ENCODE results near the gene AUH.
"Not testable (repeated sequence)": the region's sequence is repeated elsewhere in the genome, so short reads cannot be mapped to it uniquely, and the experiment has no call there.

The AUH gene

DNA sequence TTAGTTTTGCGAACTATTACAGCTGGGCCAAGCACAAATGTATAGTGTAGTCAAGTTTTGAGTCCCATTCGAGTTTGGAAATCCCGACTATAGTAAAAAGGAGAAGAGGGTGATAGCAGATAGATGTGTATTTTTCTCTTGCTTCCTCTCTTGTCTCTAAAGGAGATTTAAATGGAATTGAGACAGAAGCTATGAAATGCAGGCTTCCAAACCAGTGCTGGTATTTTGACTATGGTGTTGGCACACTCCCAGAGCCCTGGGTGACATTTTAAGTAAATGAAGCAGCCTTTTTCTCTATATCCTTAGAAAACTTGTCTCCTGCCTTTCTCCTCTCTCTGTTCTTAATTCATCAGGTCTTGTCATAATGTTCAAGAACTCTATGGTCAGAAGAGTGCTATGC is 17.7 kb upstream of the AUH start:
- DNase-seq (ENCODE audit: low read depth) = no peak

DNA sequence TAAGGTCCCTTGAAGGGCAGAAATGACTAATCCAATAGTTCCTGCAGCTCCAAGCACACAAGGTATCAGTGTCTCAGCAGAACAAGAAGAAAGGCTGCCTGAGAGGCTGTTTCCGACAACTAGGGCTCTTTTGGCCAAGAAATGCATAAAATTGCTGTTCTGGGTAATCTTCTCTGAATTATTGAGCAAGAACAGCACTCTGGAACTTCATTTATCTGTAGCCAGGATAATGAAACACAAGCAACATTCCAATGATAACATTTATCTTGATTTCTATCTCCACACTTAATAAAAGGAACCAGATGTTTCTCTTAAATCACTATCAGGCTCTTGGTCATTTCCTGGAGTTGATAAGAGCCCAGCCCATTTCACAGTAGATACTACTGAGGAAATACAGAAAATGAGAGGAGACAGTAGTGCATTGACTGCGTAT is 17.0 kb upstream of the AUH start:
- DNase-seq (ENCODE audit: low read depth) = peak; percentile 26

DNA sequence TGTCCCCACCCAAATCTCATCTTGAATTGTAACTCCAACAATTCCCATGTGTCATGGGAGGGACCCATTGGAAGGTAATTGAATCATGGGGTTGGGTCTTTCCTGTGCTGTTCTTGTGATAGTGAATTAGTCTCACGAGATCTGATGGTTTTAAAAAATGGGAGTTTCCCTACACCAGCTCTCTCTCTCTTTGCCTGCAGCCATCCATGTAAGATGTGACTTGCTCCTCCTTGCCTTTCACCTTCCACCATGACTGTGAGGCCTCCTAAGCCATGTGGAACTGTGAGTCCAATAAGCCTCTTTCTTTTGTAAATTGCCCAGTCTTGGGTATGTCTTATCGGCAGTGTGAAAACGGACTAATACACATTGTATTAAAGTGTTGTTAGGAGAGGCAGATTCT is 16.3 kb upstream of the AUH start:
- not testable (repeated sequence) for DNase-seq (ENCODE audit: low read depth)

DNA sequence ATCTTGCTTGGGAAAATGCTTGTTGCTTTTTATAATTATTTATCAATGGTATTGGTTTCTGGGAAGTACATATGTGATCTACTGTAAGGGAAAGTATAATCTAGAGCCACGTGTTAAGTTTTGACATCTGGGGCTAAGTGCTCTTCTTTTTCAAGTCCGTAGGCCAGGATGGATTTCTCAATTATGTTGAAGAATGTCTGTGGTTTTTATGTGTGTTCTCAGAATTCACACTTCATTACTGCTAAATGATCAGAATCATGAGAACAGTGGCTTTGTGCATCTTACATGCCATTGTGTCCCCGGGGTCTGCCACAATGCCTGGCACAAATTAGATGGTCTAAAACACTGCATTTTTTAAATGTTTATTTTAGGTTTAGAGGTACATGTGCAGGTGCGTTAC is 14.5 kb upstream of the AUH start:
- DNase-seq (ENCODE audit: low read depth) = no peak

DNA sequence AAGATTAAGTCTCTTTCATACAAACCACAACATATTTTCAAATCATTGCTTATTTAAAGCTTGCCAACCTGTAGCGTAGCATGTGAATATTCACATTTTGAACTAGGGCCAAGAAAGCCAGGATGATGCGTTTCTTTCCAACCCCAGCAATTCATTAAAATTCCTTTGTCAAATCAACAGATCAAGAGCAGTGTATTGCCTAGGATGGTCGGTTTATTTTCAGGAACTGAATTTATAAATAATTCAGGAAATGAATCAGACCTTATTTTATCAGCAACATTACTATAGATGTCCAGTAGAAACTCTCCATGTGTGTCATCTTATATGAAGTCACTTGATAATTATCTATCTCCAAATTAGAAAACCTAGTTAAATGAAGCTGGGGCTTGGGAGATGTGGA is 13.2 kb upstream of the AUH start:
- peak; percentile 9 for DNase-seq (ENCODE audit: low read depth)

DNA sequence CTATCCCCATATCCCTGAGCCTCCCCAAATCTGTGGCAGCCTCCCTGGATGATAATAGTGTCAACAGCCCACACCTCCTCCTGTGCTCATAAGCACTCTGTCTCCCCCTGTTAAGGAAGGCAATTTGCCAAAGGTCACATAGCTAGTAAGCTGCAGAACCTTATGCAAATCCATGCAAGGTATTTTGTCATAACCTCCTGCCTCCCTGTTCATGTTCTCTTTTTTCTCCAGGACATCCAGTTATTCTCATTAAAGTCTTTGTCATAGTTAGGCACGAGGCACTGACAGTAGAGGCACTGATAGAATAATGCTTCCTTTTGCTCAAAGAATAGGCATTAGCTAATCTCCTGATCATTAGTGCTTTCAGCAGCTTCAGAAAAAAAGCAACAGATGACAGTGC is 10.2 kb upstream of the AUH start:
- no peak for DNase-seq (ENCODE audit: low read depth)

GRCh38 chr9:91370006-91370405 is 8.3 kb upstream of the AUH start:
- not testable (repeated sequence) for DNase-seq (ENCODE audit: low read depth)

DNA sequence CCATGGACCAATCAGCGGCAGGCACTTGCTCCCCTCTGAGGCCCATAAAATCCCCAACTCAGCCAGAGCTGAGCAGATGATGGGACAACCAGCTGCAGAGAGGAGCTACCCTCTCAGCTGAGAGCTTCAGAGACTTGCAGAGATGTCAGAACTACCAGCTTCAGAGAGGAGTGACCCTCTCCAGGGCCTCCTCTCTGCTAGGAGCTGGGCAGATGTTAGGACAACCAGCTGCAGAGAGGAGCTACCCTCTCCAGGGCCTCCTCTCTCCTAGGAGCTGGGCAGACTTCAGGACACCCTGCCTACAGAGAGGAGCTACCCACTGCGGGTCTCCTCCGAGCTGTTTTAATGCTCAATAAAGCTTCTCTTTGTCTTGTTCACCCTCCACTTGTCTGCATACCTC is 3.0 kb upstream of the AUH start:
- DNase-seq (ENCODE audit: low read depth) = no peak

- DNase-seq (ENCODE audit: low read depth) = no peak
Observed at GRCh38 chr9:91364005-91364404, 2.3 kb upstream of the AUH start.

- DNase-seq (ENCODE audit: low read depth) = no peak
Observed at GRCh38 chr9:91362051-91362611, 413 bp upstream of the AUH start.

GRCh38 chr9:91360551-91361290 is 997 bp downstream of the AUH start:
- DNase-seq (ENCODE audit: low read depth) = no peak

DNA sequence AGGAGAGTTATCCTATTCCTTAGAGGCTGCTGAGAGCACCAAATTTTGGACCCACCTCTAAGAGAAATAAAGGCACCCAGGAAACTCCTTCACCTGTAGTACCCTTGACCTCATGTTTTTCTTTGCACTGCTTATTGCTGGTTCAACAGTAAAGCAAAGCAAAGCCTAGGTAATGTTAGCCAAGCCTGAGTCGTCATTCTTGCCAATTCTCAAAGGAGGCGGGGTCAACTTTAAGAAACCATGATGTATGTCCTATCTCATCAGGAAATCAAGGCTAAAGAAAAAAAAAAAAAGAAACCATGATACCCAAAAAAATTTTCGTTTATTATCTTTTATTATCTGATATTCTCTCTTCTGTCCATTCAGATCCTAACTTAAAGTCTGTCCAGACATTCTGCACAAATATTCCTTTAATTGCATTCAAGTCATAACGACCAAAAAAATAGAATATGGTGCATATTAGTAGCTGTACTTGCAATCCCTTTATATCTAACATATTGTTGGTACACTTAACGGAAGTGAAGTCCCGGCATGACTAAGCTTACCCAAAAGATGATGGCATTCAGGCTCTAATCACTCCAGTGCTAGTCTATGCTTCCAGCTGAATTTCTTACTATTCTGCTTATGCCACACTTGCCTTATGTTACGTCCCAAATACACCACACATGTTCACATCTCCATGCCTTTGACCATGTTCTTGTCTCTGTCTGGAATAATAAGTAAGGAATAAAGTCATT is 1.8 kb downstream of the AUH start:
- no peak for DNase-seq (ENCODE audit: low read depth)

- no peak for DNase-seq (ENCODE audit: low read depth)
Observed at GRCh38 chr9:91359083-91359482, 2.6 kb downstream of the AUH start.

DNA sequence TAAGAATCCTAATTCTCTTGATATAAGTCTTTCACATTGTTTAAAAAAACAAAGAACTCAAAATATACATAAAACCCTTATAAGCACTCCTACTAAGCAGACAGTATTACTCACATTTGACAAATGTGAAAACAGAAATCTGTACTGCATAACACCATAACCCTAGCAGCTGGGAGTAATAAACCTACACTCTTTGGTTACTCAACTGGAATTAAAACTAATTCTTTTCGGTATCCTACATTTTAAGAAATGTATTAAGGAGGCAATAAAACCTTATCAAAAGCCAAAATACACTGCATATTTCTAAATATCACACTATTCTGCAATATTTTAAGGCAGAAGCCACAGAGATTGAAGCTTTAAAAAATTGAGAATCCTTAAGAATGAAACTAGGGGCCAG is 6.8 kb downstream of the AUH start:
- DNase-seq (ENCODE audit: low read depth) = peak; percentile 38

DNA sequence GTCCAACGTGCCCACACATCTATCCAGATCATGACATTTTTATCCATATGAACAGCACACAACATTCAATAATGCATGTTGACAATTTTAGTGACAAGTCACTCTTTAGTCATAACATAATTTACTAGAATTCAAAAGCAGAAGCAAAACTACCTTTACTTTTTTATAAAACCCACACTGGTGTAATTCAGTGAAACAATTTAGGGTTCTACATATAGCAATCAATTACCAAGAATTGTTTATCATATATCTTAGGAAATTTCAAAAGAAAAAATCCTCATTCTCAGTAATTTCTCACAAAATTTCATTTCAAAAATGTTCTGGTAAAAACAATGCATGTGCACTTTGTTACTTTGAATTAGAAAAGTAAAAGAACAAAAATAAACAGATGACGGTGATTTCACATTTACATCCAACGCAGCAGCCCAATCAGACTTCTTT is 12.6 kb downstream of the AUH start:
- no peak for DNase-seq (ENCODE audit: low read depth)

- no peak for DNase-seq (ENCODE audit: low read depth)
Observed at GRCh38 chr9:91348191-91348807, 13.4 kb downstream of the AUH start.

DNA sequence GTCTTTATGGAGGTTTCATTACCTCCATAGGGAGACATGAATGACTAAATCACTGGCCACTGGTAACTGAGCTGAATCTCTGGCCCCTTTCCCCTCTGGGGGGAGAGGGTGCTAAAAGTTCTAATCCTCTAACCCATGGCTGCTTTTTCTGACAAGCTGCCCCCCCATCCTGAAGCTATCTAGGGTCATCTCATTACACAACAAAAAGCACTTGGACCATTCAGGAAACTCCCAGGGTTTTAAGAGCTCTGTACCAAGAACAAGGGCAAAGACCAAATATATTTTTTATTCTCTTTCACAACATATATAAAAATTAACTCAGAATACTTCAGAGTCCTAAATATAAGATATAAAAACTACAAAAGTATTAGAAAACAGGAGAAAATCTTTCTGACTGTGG is 14.3 kb downstream of the AUH start:
- no peak for DNase-seq (ENCODE audit: low read depth)

- DNase-seq (ENCODE audit: low read depth) = no peak
Observed at GRCh38 chr9:91346644-91347043, 15.1 kb downstream of the AUH start.

DNA sequence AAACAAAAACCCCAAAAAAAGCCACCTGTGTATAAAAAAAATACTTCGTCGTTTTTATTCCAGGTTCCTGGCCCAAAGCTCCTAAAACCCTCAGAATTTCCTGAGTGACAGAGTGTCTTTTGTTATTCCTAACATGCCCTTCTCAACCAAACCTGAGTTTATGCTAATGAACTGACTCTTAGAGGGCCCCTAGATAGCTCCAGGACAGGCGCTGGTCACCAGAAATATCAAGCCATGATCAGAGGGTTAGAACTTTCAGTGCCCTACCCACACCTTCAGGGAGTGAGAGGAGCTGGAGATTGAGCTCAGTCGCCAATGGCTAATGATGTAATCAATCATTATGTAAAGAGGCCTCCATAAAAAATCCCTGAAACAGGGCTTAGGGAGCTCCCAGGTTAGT is 15.7 kb downstream of the AUH start:
- DNase-seq (ENCODE audit: low read depth) = no peak

DNA sequence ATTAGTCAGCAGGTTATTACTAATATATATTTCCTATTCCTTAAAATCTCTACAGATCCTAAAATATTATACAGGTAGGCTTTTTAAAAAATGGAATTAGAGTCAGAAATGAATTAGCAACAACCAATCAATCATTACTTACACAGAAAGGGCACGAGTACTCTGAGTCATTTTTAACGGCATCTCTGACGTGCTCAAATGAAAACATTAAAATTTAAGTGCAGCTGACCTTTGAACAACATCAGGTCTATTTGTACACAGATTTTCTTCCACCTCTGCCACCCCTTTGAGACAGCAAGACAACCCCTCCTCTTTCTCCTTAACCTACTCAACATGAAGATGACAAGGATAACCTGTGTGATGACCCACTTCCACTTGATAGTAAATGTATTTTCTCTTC is 19.1 kb downstream of the AUH start:
- no peak for DNase-seq (ENCODE audit: low read depth)

DNA sequence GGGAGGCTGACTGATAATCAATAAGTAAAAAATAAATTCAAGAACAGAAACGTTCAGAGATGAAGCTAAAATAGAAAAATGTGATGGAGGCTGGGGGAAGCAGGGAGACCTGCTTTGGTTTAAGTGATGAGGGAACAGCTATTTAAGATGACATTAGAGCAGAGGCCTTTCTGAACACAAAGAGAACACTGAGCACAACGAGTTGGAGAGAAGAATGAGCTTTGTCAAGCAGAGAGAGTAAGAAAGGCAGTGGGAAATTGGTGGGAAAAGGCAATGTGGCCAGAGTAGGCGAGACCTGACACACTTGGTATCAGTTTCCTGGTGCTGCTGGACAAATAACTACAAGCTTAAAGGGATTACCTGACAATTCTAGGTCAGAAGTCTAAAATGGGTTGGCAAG is 20.0 kb downstream of the AUH start:
- no peak for DNase-seq (ENCODE audit: low read depth)

GRCh38 chr9:91341258-91341746 is 20.4 kb downstream of the AUH start:
- no peak for DNase-seq (ENCODE audit: low read depth)

Data from fibroblast of the conjunctiva (primary cell).